CD14-positive monocyte (primary cell): ENCODE results near the gene TMEM234. TPM values are rescaled to one million over a fixed set of nuclear protein-coding genes. Genes with fewer than 3 reads are reported as not detected.

Experiments used
- DNase-seq, 3 donors: peaks; one replicate each; pipeline ENCODE4 v3.0.0-alpha.2; 2011 to 2022
- H2AFZ ChIP-seq: 2 replicates; pipeline ENCODE4 v1.6.0; 2012; ENCODE audit warnings: mild to moderate bottlenecking, low read depth, low read length, inconsistent platforms; ENCODE audit not compliant: insufficient read depth, poor library complexity, severe bottlenecking
- H3K27ac ChIP-seq, 2 donors: 1 replicate in 1 of 2; 2 replicates in 1 of 2; pipeline ENCODE4 v1.5.1; 2012 to 2013; ENCODE audit warnings: low read length in 2 of 2, control low read depth in 1 of 2, inconsistent platforms in 1 of 2, low read depth in 1 of 2, mild to moderate bottlenecking in 1 of 2
- H3K27me3 ChIP-seq, 2 donors: one replicate each; pipeline versions ENCODE4 v1.6.0 to v1.6.1; 2011 to 2013; ENCODE audit warnings: low read length in 2 of 2; ENCODE audit not compliant: control insufficient read depth in 2 of 2, insufficient read depth in 2 of 2
- H3K36me3 ChIP-seq, 2 donors: replicated peaks in 1 of 2; 1 replicate in 1 of 2; 2 replicates in 1 of 2; pipeline versions ENCODE4 v1.5.1 to v1.6.1; 2012 to 2013; ENCODE audit warnings: low read length in 2 of 2, control low read depth in 1 of 2, inconsistent platforms in 1 of 2, mild to moderate bottlenecking in 1 of 2; ENCODE audit not compliant: insufficient read depth in 2 of 2, control insufficient read depth in 1 of 2
- H3K4me1 ChIP-seq, 2 donors: 1 replicate in 1 of 2; 2 replicates in 1 of 2; pipeline versions ENCODE4 v1.5.1 to v1.6.1; 2012 to 2013; ENCODE audit warnings: low read length in 2 of 2, control low read depth in 1 of 2, inconsistent platforms in 1 of 2, mild to moderate bottlenecking in 1 of 2, moderate library complexity in 1 of 2; ENCODE audit not compliant: insufficient read depth in 2 of 2, control insufficient read depth in 1 of 2
- H3K4me2 ChIP-seq: replicated peaks from 2 replicates; pipeline ENCODE3; 2012; ENCODE audit warnings: low read length, moderate library complexity, mild to moderate bottlenecking; ENCODE audit not compliant: poor library complexity, severe bottlenecking; ENCODE audit errors: extremely low read depth
- H3K4me3 ChIP-seq, 3 experiments: fragments of 200-600 bp in 1 of 3; sonication (generic) in 1 of 3; replicated peaks in 1 of 3; 1 replicate in 2 of 3; 2 replicates in 1 of 3; pipeline ENCODE4 v1.5.1; 2011 to 2013; ENCODE audit warnings: low read length in 3 of 3, mild to moderate bottlenecking in 3 of 3, control low read depth in 2 of 3, low read depth in 2 of 3, inconsistent platforms in 1 of 3, moderate library complexity in 1 of 3
- H3K79me2 ChIP-seq: 2 replicates; pipeline ENCODE4 v1.6.0; 2012; ENCODE audit warnings: mild to moderate bottlenecking, control low read depth, inconsistent platforms, low read length, moderate library complexity; ENCODE audit not compliant: insufficient read depth
- H3K9ac ChIP-seq: 2 replicates; pipeline ENCODE4 v1.6.0; 2017; ENCODE audit warnings: low read length, mild to moderate bottlenecking; ENCODE audit not compliant: insufficient read depth, poor library complexity, severe bottlenecking
- H3K9me3 ChIP-seq, 2 donors: replicated peaks in 1 of 2; 1 replicate in 1 of 2; 2 replicates in 1 of 2; pipeline versions ENCODE4 v1.5.1 to v1.6.1; 2012 to 2013; ENCODE audit warnings: low read length in 2 of 2, control low read depth in 1 of 2; ENCODE audit not compliant: control insufficient read depth in 1 of 2, insufficient read depth in 1 of 2
- H4K20me1 ChIP-seq: 2 replicates; pipeline ENCODE4 v1.6.0; 2012; ENCODE audit warnings: mild to moderate bottlenecking, low read length, control low read depth, moderate library complexity; ENCODE audit not compliant: insufficient read depth
- H3K27ac Mint-ChIP-seq, 7 donors: one replicate each; pipeline ENCODE4 v1.8.0; 2020; ENCODE audit warnings: mild to moderate bottlenecking in 7 of 7, mixed read lengths in 7 of 7, moderate library complexity in 6 of 7, inconsistent platforms in 2 of 7
- H3K27me3 Mint-ChIP-seq, 3 donors: one replicate each; pipeline ENCODE4 v1.8.0; 2021 to 2022; ENCODE audit warnings: low read depth in 3 of 3, mild to moderate bottlenecking in 3 of 3, mixed read lengths in 3 of 3, moderate library complexity in 3 of 3, inconsistent platforms in 1 of 3
- H3K36me3 Mint-ChIP-seq, 2 donors: one replicate each; pipeline ENCODE4 v1.8.0; 2020; ENCODE audit warnings: mixed read lengths in 2 of 2, inconsistent platforms in 1 of 2, mild to moderate bottlenecking in 1 of 2
- H3K4me1 Mint-ChIP-seq: one replicate; pipeline ENCODE4 v1.8.0; 2020; ENCODE audit warnings: mild to moderate bottlenecking, mixed read lengths
- H3K4me3 Mint-ChIP-seq, 2 donors: one replicate each; pipeline ENCODE4 v1.8.0; 2020; ENCODE audit warnings: mild to moderate bottlenecking in 2 of 2, mixed read lengths in 2 of 2, moderate library complexity in 1 of 2
- H3K9me3 Mint-ChIP-seq, 7 donors: one replicate each; pipeline ENCODE4 v1.8.0; 2020 to 2022; ENCODE audit warnings: mixed read lengths in 7 of 7, mild to moderate bottlenecking in 6 of 7, moderate library complexity in 6 of 7, inconsistent platforms in 2 of 7
- CTCF ChIP-seq: fragments of 200-600 bp; IDR thresholded peaks from one replicate; pipeline ENCODE4 v1.8.0; 2022; ENCODE audit warnings: antibody characterized with exemption, mild to moderate bottlenecking
- WGBS: methylation state at CpG from one replicate; pipeline ENCODE4 v1.1.5; 2013; ENCODE audit warnings: missing lambda C conversion rate; ENCODE audit not compliant: insufficient coverage; 5-methylcytosine and 5-hydroxymethylcytosine counted together
- intact Hi-C, 2 donors: fragments of 100-400 bp; cut with micrococcal nuclease; formaldehyde crosslinking; loops; one replicate each; pipeline versions ENCODE4 v1.15.0 to v1.15.1; 2023
- polyA plus RNA-seq, 3 donors: library from polyadenylated mRNA; depleted of rRNA in 1 of 3; unstranded in 2 of 3; stranded (reverse) in 1 of 3; fragments of 300-500 nt in 2 of 3; fragments of >200 nt in 1 of 3; fragmentation: Illumina TruSeq in 2 of 3; gene quantifications; 1 replicate in 2 of 3; 2 replicates in 1 of 3; pipeline ENCODE4 v1.2.3, GENCODE V29; 2012 to 2021

TMEM234 gene
- polyA plus RNA-seq, 3 donors, result 12.8 to 22.0 (median 14.5) TPM

DNA sequence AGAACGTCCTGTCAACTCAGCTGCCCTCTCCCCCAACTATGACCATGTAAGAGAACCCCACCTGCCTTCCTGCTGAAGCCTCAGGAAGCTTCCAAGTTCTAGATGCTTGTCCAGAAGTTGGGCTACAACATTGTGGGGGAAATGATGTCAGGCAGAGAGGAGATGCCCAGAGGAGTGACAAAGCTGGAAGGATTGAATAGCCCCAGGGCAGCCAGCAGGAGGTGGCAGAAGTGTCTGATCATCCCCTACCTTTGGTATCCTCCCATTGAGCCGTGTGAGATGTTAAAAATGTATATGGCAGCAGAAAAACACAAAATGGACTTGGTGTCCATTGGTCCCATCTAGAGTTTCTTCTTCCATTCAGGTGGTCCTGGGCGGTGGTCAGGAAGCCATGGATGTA is 6.6 kb upstream of the TMEM234 start:
- Histone ChIP-seq H3K4me2 (no peak overlapping the region), H3K79me2 (peaks cover 2% of the 10 kb centered on the region), H3K27ac (no peak overlapping the region), H3K9me3 (no peaks in the 10 kb centered on the region), H3K4me1 (no peaks in the 10 kb centered on the region), H4K20me1 (no peaks in the 10 kb centered on the region), H3K4me3 (no peak overlapping the region), H3K27me3 (no peaks in the 10 kb centered on the region), H2AFZ (no peak overlapping the region), H3K9ac (no peak overlapping the region), H3K36me3 (peaks cover 62 to 82% of the 10 kb centered on the region in 2 donors)
- Mint-ChIP-seq H3K4me1 (peaks cover 4% of the 10 kb centered on the region), H3K27me3 (peaks cover 0 to 2% (median 2%) of the 10 kb centered on the region in 3 donors), H3K27ac (peak overlapping the region in 1 of 7 donors; percentile 69), H3K4me3 (no peak overlapping the region), H3K9me3 (no peaks in the 10 kb centered on the region), H3K36me3 (peaks cover 61 to 86% of the 10 kb centered on the region in 2 donors)
- no peak for DNase-seq
- intact Hi-C loops, result loop anchor here in 1 of 2 donors (10.0 kb wide), 1 partner anchor 166 kb away; the partner anchor contains the start of gene BSDC1
- no peak for TF ChIP-seq CTCF
- WGBS, result no CpG with 5 or more reads among the region's 3 CpGs

GRCh38 chr1:32224285-32224684 is 2.1 kb upstream of the TMEM234 start:
- peaks cover 2% of the 10 kb centered on the region in 3 donors for H3K27me3 Mint-ChIP-seq
- H3K4me1 Mint-ChIP-seq, result peaks cover 28% of the 10 kb centered on the region
- no peak for TF ChIP-seq CTCF
- Histone ChIP-seq H3K4me1 (peaks cover 18 to 28% of the 10 kb centered on the region in 2 donors), H2AFZ (no peak overlapping the region), H3K36me3 (peaks cover 38 to 59% of the 10 kb centered on the region in 2 donors), H3K27ac (peak overlapping the region in 1 of 2 donors; percentile 15), H3K9me3 (no peaks in the 10 kb centered on the region), H3K79me2 (peaks cover 31% of the 10 kb centered on the region), H3K4me3 (no peak overlapping the region), H3K9ac (no peak overlapping the region), H3K4me2 (no peak overlapping the region), H3K27me3 (no peaks in the 10 kb centered on the region), H4K20me1 (no peaks in the 10 kb centered on the region)
- no CpG with 5 or more reads among the region's 4 CpGs for WGBS
- intact Hi-C loops, result loop anchor here in 1 of 2 donors (10.0 kb wide), 1 partner anchor 171 kb away; the partner anchor contains the start of gene BSDC1
- no peak overlapping the region for H3K4me3 Mint-ChIP-seq
- H3K9me3 Mint-ChIP-seq, result no peaks in the 10 kb centered on the region
- peak overlapping the region in 5 of 7 donors; percentile 17 to 99 (median 77) for H3K27ac Mint-ChIP-seq
- H3K36me3 Mint-ChIP-seq, result peaks cover 43 to 64% of the 10 kb centered on the region in 2 donors
- DNase-seq, result no peak
